Cardiac fibroblast (primary cell): ENCODE data around the gene UBE2G2.

Experiments
- DNase-seq, 2 donors: peaks; one replicate each; pipeline versions ENCODE4 v3.0.0 to v3.0.0-alpha.2; 2010; ENCODE audit warnings: low read depth in 2 of 2
- H3K4me3 ChIP-seq, 2 donors: replicated peaks in 1 of 2; 1 replicate in 1 of 2; 2 replicates in 1 of 2; pipeline ENCODE4 v1.5.1; 2011; ENCODE audit warnings: low read depth in 2 of 2, low read length in 2 of 2, mild to moderate bottlenecking in 2 of 2, moderate library complexity in 1 of 2
- TF ChIP-seq, protein P1 (sequence below): IDR thresholded peaks from one replicate; pipeline ENCODE4 v1.5.1; 2011; ENCODE audit warnings: low read depth, mild to moderate bottlenecking, low read length, inconsistent platforms

Gene UBE2G2

DNA sequence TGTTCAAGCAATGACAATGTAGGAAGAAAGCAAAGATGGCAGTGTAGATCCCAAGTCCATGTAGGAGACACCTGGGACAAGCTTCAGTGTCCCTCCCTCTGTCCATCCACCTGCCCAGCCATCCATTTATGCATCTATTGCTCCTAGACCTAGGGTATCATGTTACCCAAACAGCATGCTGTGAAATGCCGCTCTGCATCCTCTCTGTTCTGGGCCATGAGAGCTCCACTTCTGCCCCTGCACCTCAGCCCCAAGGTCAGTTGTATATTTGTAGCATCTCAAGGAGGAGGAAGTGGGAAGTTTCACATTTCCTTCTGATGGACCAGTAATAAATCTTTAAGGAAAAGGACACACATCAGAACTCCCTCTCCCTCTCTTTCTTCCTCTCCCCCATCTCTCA lies 62.3 kb downstream of the UBE2G2 start:
- no peak overlapping the region for H3K4me3 ChIP-seq
- DNase-seq: no peak
- TF ChIP-seq, protein P1, sequence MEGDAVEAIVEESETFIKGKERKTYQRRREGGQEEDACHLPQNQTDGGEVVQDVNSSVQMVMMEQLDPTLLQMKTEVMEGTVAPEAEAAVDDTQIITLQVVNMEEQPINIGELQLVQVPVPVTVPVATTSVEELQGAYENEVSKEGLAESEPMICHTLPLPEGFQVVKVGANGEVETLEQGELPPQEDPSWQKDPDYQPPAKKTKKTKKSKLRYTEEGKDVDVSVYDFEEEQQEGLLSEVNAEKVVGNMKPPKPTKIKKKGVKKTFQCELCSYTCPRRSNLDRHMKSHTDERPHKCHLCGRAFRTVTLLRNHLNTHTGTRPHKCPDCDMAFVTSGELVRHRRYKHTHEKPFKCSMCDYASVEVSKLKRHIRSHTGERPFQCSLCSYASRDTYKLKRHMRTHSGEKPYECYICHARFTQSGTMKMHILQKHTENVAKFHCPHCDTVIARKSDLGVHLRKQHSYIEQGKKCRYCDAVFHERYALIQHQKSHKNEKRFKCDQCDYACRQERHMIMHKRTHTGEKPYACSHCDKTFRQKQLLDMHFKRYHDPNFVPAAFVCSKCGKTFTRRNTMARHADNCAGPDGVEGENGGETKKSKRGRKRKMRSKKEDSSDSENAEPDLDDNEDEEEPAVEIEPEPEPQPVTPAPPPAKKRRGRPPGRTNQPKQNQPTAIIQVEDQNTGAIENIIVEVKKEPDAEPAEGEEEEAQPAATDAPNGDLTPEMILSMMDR: no peak

DNA sequence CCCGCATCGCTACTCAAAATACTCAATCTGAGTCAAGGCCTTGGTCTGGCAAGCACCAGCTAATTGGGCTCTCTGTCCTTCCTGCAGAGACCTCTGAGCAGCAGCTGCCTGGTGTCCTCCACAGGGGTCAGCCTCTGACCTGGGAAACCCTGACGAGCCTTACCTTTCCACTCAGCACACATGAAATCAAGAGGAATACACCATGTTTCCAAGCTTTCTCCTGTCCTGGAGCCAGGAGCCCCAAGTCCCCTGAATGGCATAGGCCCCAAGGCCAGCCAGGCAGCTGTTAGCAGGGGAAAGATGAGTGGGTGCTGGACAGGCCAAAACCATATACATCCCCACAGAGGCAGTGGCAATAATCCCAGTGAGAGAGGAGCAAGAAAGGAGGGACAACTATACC lies 63.0 kb downstream of the UBE2G2 start:
- TF ChIP-seq, protein P1: no peak
- no peak for DNase-seq
- H3K4me3 ChIP-seq: no peak overlapping the region

DNA sequence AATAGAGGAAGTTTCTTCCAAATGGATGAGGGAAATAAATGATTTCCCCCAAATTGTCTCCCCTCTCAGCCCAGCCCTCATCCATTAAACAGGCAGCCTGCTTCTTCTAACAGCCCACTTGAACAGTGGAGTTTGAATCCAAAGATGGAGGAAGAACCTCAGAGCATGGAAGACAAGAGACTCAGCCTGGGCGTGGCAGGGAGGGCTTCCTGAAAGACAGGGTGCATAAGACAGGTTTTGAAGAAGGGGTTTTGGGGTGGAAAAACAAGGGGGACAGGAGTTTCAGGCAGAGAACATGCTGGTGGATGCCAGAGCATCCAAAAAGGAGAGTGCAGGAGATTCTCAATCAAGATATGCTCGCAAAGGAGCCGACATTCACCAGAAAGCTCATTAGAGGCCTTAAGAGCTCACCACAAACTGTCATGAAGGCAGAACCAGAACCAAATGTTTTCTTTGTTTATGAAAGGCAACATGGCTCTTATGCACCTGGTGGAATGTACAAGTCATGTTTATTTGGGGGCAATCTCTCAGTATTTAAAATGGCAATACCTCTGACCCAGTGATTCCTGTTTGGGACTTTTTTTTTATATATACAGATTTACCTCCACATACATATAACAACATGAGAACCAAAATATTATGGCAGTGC lies 63.8 kb downstream of the UBE2G2 start:
- TF ChIP-seq, protein P1: no peak
- DNase-seq: peak; percentile 17 to 50
- no peak overlapping the region for H3K4me3 ChIP-seq

DNA sequence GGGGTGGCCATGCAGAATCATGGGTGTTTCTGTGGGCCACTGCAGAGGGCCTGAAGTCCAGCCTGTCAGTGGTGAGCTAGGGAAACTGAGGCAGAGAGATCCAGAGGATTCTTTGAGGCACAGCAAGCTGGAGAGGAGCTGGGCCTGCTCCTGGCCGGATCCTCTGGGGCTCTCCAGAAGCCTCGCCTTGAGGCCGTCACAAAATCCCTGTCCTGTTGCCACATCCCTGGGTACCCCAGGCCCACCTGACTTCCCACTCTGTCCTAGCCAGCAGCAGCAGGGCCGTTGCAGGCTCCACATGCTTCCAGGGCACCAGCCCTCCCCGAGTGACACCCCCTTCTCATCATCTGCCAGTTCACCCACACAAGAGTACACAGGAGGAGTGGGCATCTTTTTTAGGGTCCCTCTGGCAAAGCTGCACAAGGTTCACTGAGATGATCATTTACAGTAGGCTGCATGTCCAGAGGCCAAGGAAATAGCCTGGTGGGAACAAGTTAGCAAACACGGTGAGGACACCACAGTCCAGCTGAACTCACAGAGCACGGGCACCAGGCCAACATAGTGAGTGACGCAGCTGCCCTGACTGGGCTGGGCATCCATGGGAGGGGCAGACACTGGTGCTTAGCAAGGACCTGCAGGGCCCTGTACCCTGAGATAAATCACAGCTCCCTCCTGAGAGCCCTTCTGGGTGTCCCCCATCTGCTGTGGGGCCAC lies 65.2 kb downstream of the UBE2G2 start:
- TF ChIP-seq, protein P1: no peak
- no peak overlapping the region for H3K4me3 ChIP-seq
- no peak for DNase-seq

DNA sequence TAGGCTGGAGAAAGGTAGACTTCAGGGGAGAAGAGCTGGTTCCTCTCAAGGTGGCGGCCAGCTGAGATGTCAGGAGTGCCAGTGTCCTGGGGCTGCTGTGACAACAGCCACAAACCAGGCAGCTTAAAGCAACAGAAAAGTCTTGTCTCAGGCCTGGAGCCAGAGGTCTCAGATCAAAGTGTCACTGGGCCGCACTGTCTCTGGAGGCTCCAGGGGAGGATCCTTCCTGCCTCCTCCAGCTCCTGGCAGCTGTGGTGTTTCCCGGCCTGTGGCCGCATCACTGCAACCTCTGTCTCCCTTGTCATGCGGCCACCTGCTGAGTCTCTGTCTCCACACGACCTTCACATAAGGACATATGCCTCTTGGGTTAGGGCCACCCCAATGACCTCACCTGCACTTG lies 65.8 kb downstream of the UBE2G2 start:
- DNase-seq: no peak
- TF ChIP-seq, protein P1: no peak
- H3K4me3 ChIP-seq: no peak overlapping the region

DNA sequence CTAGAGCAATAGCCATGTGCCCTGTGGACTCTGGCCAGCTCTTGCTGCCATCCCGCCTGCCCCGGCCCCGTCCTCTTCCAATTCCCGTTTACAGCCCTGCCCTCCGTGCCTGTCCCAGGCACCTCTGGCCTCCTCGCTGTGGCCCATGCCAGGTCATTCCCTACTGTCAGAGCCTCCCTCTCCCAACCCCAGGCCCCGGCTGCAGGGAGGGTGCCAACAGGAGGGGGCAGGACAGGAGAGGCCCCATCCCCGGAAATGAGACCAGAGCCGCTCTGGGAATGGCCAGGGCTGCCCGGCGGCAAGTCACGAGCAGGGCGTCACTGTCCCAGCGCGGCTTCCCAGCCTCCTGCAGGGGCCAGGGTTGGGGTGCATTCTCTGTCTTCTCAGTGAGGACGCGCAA lies 66.8 kb downstream of the UBE2G2 start:
- H3K4me3 ChIP-seq: no peak overlapping the region
- TF ChIP-seq, protein P1: no peak

More for the DNA sequence above, 66.8 kb downstream of the UBE2G2 start:
- no peak for DNase-seq
